K562 (cell line): ENCODE measurements around the gene CCDC9. TPM values are rescaled to one million over a fixed set of nuclear protein-coding genes. Genes with fewer than 3 reads are reported as not detected.

Source experiments
- ATAC-seq: fragments of 200-7000 bp; cut with Tn5 transposase; 3 replicates; pipeline ENCODE4 v1.9.1; 2020; ENCODE audit warnings: moderate library complexity
- BruUV-seq: library from RNA; stranded (reverse); fragments of 400-500 nt; replicated peaks from 2 replicates; lab custom pipeline; 2021; lab: Mats Ljungman, UMichigan
- CTCF ChIA-PET: fragments of 300-600 bp; formaldehyde crosslinking; extraction: SDS; loops from one replicate; lab custom pipeline; 2021; ENCODE audit warnings: low intra/inter-chr PET ratio; lab: Yijun Ruan, JAX
- POLR2A ChIA-PET: fragments of 300-600, 350-650 bp; sonication (Branson Sonifier 250); formaldehyde crosslinking; extraction: SDS; loops from one replicate; lab custom pipeline; 2021; ENCODE audit warnings: antibody characterized with exemption, inconsistent platforms; lab: Yijun Ruan, JAX
- DNase-seq, 4 experiments: peaks; one replicate each; pipeline versions ENCODE4 v3.0.0 to v3.0.0-alpha.2; 2011 to 2018; ENCODE audit warnings: low spot score in 3 of 4, mixed read lengths in 3 of 4; ENCODE audit errors: extremely low read depth in 1 of 4
- FAIRE-seq: peaks from 2 replicates; lab custom pipeline; 2011; peaks lifted over from hg19 to GRCh38; lab: Jason Lieb, UNC
- H2AFZ ChIP-seq: 2 replicates; pipeline ENCODE4 v1.6.0; 2011; ENCODE audit warnings: low read depth, low read length, control low read depth, inconsistent platforms
- H3K27ac ChIP-seq: fragments of 200-600 bp; 3 replicates; pipeline ENCODE4 v1.8.0; 2011; ENCODE audit warnings: low read depth, mild to moderate bottlenecking, control low read depth, inconsistent platforms, low read length, moderate library complexity, mixed read lengths; ENCODE audit errors: extremely low read depth
- H3K27me3 ChIP-seq, 2 experiments: fragments of 300-600 bp in 1 of 2; 2 replicates in 1 of 2; 3 replicates in 1 of 2; pipeline versions ENCODE4 v1.6.0 to v1.8.0; 2011; ENCODE audit warnings: inconsistent platforms in 2 of 2, low read length in 2 of 2, mild to moderate bottlenecking in 1 of 2, mixed read lengths in 1 of 2, moderate library complexity in 1 of 2; ENCODE audit not compliant: control insufficient read depth in 2 of 2, insufficient read depth in 2 of 2
- H3K36me3 ChIP-seq: fragments of 300-600 bp; 3 replicates; pipeline ENCODE4 v1.8.0; 2011; ENCODE audit warnings: mild to moderate bottlenecking, low read length, inconsistent platforms; ENCODE audit not compliant: control insufficient read depth, insufficient read depth
- H3K4me1 ChIP-seq, 2 experiments: fragments of 200-600 bp in 1 of 2; replicated peaks in 1 of 2; 2 replicates in 1 of 2; 3 replicates in 1 of 2; pipeline versions ENCODE4 v1.5.1 to v1.8.0; 2011; ENCODE audit warnings: inconsistent platforms in 2 of 2, low read length in 2 of 2, mild to moderate bottlenecking in 1 of 2, mixed read lengths in 1 of 2, moderate library complexity in 1 of 2; ENCODE audit not compliant: control insufficient read depth in 2 of 2, insufficient read depth in 2 of 2
- H3K4me2 ChIP-seq: 2 replicates; pipeline ENCODE4 v1.6.1; 2011; ENCODE audit warnings: low read length, control low read depth, inconsistent platforms, mixed read lengths; ENCODE audit not compliant: insufficient read depth
- H3K4me3 ChIP-seq: fragments of 200-600 bp; sonication (generic), shearing (Covaris generic); 2 replicates; pipeline ENCODE4 v1.5.1; 2016; ENCODE audit warnings: control low read depth, inconsistent platforms
- H3K79me2 ChIP-seq: fragments of 200-600 bp; 3 replicates; pipeline ENCODE4 v1.8.0; 2011; ENCODE audit warnings: low read length, inconsistent platforms; ENCODE audit not compliant: control insufficient read depth, insufficient read depth
- H3K9ac ChIP-seq, 2 experiments: 2 replicates each; pipeline versions ENCODE4 v1.6.0 to v1.6.1; 2011; ENCODE audit warnings: low read depth in 2 of 2, low read length in 2 of 2, control low read depth in 1 of 2, inconsistent platforms in 1 of 2, mild to moderate bottlenecking in 1 of 2, mixed read lengths in 1 of 2; ENCODE audit not compliant: insufficient read depth in 1 of 2
- H3K9me1 ChIP-seq: one replicate; pipeline ENCODE4 v1.6.0; 2011; ENCODE audit warnings: inconsistent platforms, mild to moderate bottlenecking, low read length, moderate library complexity; ENCODE audit not compliant: control insufficient read depth, insufficient read depth
- H3K9me3 ChIP-seq: replicated peaks from 2 replicates; pipeline ENCODE4 v1.5.1; 2011; ENCODE audit warnings: low read depth, low read length, inconsistent platforms; ENCODE audit not compliant: control insufficient read depth, insufficient read depth
- H4K20me1 ChIP-seq: replicated peaks from 2 replicates; pipeline ENCODE4 v1.6.1; 2011; ENCODE audit warnings: low read length, inconsistent platforms, mixed read lengths; ENCODE audit not compliant: control insufficient read depth, insufficient read depth
- CBX8 ChIP-seq: fragments of 200-600 bp; sonication (generic); IDR thresholded peaks from 2 replicates; pipeline ENCODE4 v1.6.1; 2012; ENCODE audit warnings: borderline replicate concordance, mixed run types, low read depth, mild to moderate bottlenecking, moderate library complexity, mixed read lengths, low read length, control low read depth, inconsistent platforms; ENCODE audit not compliant: poor library complexity, severe bottlenecking; ENCODE audit errors: extremely low read depth
- GTF2A2 ChIP-seq: IDR thresholded peaks from 2 replicates; pipeline ENCODE4 v1.6.1; 2016; ENCODE audit warnings: mild to moderate bottlenecking, missing genetic modification characterization, missing compliant biosample characterization
- PHF20 ChIP-seq: fragments of 450-650 bp; IDR thresholded peaks from 2 replicates; pipeline ENCODE4 v1.6.1; 2018; ENCODE audit not compliant: partially characterized antibody
- POU5F1 ChIP-seq: fragments of 150-350 bp; IDR thresholded peaks from 2 replicates; pipeline ENCODE4 v1.6.1; 2014; ENCODE audit warnings: borderline replicate concordance, low read length, low read depth, mild to moderate bottlenecking; ENCODE audit not compliant: partially characterized antibody
- REST ChIP-seq, 2 experiments: fragments of 450-650 bp; formaldehyde crosslinking in 1 of 2; IDR thresholded peaks; 2 replicates each; pipeline versions ENCODE4 v1.4.0 to v1.6.1; 2014 to 2020; ENCODE audit warnings: mild to moderate bottlenecking in 2 of 2, borderline replicate concordance in 1 of 2, low read depth in 1 of 2
- WGBS: fragments of 100-300 bp; shearing (Covaris generic); methylation state at CpG from one replicate; pipeline ENCODE4 v1.1.6; 2016; ENCODE audit warnings: low coverage, mixed read lengths; ENCODE audit not compliant: insufficient coverage; ENCODE audit errors: missing lambda C conversion rate; 5-methylcytosine and 5-hydroxymethylcytosine counted together
- in situ Hi-C: fragments of 300-500 bp; cut with MboI; formaldehyde crosslinking; loops from 4 replicates; pipeline ENCODE4 v1.15.0; 2018; ENCODE audit warnings: inconsistent platforms, mixed read lengths
- intact Hi-C: fragments of 100-400 bp; cut with micrococcal nuclease; formaldehyde crosslinking; loops from 2 replicates; pipeline ENCODE4 v1.14.2; 2022
- polyA plus RNA-seq, 8 experiments: library from polyadenylated mRNA; depleted of rRNA in 4 of 8; stranded (reverse) in 5 of 8; unstranded in 3 of 8; fragments of >200 nt; fragmentation: Nextera tagmentation in 2 of 8; fragmentation: Illumina TruSeq in 1 of 8; extraction: Ambion mirVana in 2 of 8; extraction: Trizol in 1 of 8; gene quantifications; 2 replicates each; pipeline versions ENCODE4 v1.2.1 to v1.2.3, GENCODE V29; 2011 to 2014; ENCODE audit warnings: inconsistent platforms in 1 of 8, missing spikeins in 1 of 8
- total RNA-seq, 7 experiments: library from RNA; depleted of rRNA in 6 of 7; stranded (reverse); fragments of >200 nt in 6 of 7; fragmentation: Illumina TruSeq in 2 of 7; extraction: Trizol in 2 of 7; gene quantifications; 2 replicates each; pipeline versions ENCODE4 v1.2.1 to v1.2.3, GENCODE V29; 2011 to 2021; ENCODE audit warnings: low replicate concordance in 1 of 7

The CCDC9 gene
- total and polyA plus RNA-seq, 9 of the 15 experiments (the other 6 are each of a cell fraction or from before 2014, with no cell fraction given) = 0.23 to 38.6 (median 8.4) TPM

DNA sequence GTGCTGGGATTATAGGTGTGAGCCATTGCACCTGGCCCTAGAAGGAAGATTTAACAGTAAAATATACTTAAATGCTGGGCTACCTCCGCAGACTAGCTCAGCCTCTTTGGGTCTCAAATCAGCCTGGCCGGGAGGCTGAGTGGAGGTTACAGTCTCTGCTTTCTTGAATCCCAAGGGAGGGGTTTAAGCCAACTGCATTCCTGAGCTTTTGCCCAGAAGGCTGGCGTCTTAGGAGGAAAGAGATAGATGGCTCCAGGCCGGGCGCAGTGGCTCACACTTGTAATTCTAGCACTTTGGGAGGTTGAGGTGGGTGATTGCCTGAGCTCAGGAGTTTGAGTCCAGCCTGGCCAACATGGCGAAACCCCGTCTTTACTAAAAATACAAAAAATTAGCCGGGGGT lies 52.7 kb downstream of the CCDC9 start:
- Histone ChIP-seq H3K27me3 (no peaks in the 10 kb centered on the region), H3K36me3 (no peaks in the 10 kb centered on the region), H3K9ac (no peak overlapping the region; a peak in 1 of 4 replicates), H3K9me1 (no peaks in the 10 kb centered on the region), H3K79me2 (no peaks in the 10 kb centered on the region), H3K9me3 (no peaks in the 10 kb centered on the region), H3K4me1 (peaks cover 12 to 27% of the 10 kb centered on the region in 2 experiments; a peak in 4 of 5 replicates), H3K27ac (no peak overlapping the region), H3K4me3 (no peak overlapping the region), H3K4me2 (no peak overlapping the region), H4K20me1 (no peaks in the 10 kb centered on the region), H2AFZ (no peak overlapping the region)
- ATAC-seq (no peak), DNase-seq (no peak), FAIRE-seq (no peak)
- POLR2A ChIA-PET = interaction anchor here (1.0 kb wide), 1 partner anchor 50 kb away, joined by 4 read pairs; no protein-coding TSS in a partner anchor
- no TSS peak for BruUV-seq
- in situ Hi-C loops (no loop called here), intact Hi-C loops (loop anchor here (5.0 kb wide), 1 partner anchor 38 kb away; the partner anchor contains the start of gene DHX34)
- no peak for TF ChIP-seq POU5F1
- CTCF ChIA-PET = interaction anchor here (1.8 kb wide), 1 partner anchor 82 kb away, joined by 9 read pairs; no protein-coding TSS in a partner anchor
- 53% methylated on average over 8 of the region's 8 CpGs for WGBS

DNA sequence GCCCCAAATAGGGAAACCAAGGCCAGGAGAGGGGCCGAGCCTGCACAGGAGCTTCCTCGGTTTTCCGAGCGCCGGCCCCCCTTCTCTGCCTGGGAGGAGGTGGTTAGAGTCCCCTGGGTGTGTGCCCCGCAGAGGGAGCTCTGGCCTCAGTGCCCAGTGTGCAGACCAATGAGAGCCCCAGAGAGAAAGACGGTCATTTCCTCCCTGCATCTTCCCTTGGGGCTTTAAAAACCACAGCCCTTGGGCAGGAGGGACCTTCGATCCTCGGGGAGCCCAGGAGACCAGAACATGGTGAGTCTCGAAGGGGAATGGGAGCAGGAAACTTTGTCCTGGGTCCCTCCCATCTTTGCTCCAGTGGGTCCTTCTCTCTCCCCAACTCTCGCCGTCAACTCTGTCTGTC lies 53.3 kb downstream of the CCDC9 start, which contains the start of gene C5AR1:
Gene C5AR1 (plus strand): TSS at position 254 of the 400 bp plus-strand sequence. CDS start 35 bp downstream, at position 289.
- no peaks in the 10 kb centered on the region for H3K9me3 ChIP-seq
- H3K9me1 ChIP-seq = no peaks in the 10 kb centered on the region
- DNase-seq = peak in 1 of 4 experiments; percentile 32
- H3K4me2 ChIP-seq = no peak within 1 kb of the TSS
- no peak within 1 kb of the TSS for H3K27ac ChIP-seq
- 35% methylated on average over 5 of the region's 12 CpGs for WGBS
- no peak within 1 kb of the TSS for H3K4me3 ChIP-seq
- H4K20me1 ChIP-seq = no peaks in the 10 kb centered on the region
- POLR2A ChIA-PET = interaction anchor here (0.5 to 1.0 kb wide), 2 partner anchors 50 to 181 kb away, joined by 3 to 4 read pairs; no protein-coding TSS in a partner anchor
- no peak for FAIRE-seq
- no peaks in the 10 kb centered on the region for H3K27me3 ChIP-seq
- CTCF ChIA-PET = interaction anchor here (1.8 kb wide), 1 partner anchor 82 kb away, joined by 9 read pairs; no protein-coding TSS in a partner anchor
- peak within 1 kb of the TSS in 1 of 2 experiments; percentile 67; a peak in 1 of 4 replicates for H3K9ac ChIP-seq
- H2AFZ ChIP-seq = peak within 1 kb of the TSS; percentile 20; the same call in 1 of the 2 replicates
- no peaks in the 10 kb centered on the region for H3K36me3 ChIP-seq
- peaks cover 12 to 27% of the 10 kb centered on the region in 2 experiments; a peak in 4 of 5 replicates for H3K4me1 ChIP-seq
- intact Hi-C loops = loop anchor here (5.0 kb wide), 1 partner anchor 38 kb away; the partner anchor contains the start of gene DHX34
- BruUV-seq = no TSS peak
- in situ Hi-C loops = no loop called here
- ATAC-seq = peak; percentile 49
- H3K79me2 ChIP-seq = no peaks in the 10 kb centered on the region
- TF ChIP-seq GTF2A2 (tag) = no peak
- TF ChIP-seq CBX8 = no peak
- no peak for TF ChIP-seq PHF20
- peak; percentile 69; the same call in 1 of the 2 replicates for TF ChIP-seq REST (IDR thresholded peaks at IDR 0.05; ENCODE audit: borderline replicate concordance)
- TF ChIP-seq REST (CRISPR knock-in tag; IDR thresholded peaks at IDR 0.05; ENCODE audit: low read depth) = no peak
